MM.1S (cell line): ENCODE data around the gene EXOC4.

ENCODE experiments used
- DNase-seq: peaks from one replicate; pipeline ENCODE4 v3.0.0-alpha.2; 2015
- H2AFZ ChIP-seq: fragments of 300-600 bp; sonication (generic); 2 replicates; pipeline ENCODE4 v1.6.0; 2016; ENCODE audit warnings: antibody characterized with exemption, low read length
- H3F3A ChIP-seq: fragments of 300-600 bp; sonication (generic); 2 replicates; pipeline ENCODE4 v1.6.1; 2016; ENCODE audit warnings: mild to moderate bottlenecking, antibody characterized with exemption, low read length, moderate library complexity, mixed read lengths; ENCODE audit not compliant: insufficient read depth
- H3K27ac ChIP-seq: fragments of 300-600 bp; sonication (generic); 2 replicates; pipeline ENCODE4 v1.5.1; 2016; ENCODE audit warnings: mild to moderate bottlenecking, low read length
- H3K27me3 ChIP-seq: fragments of 300-600 bp; sonication (generic); replicated peaks from 2 replicates; pipeline ENCODE4 v1.6.0; 2016; ENCODE audit warnings: low read length; ENCODE audit not compliant: insufficient read depth
- H3K36me3 ChIP-seq: fragments of 300-600 bp; sonication (generic); replicated peaks from 2 replicates; pipeline ENCODE4 v1.6.1; 2016; ENCODE audit warnings: mild to moderate bottlenecking, low read length, mixed read lengths; ENCODE audit not compliant: insufficient read depth
- H3K4me1 ChIP-seq: fragments of 300-600 bp; sonication (generic); 2 replicates; pipeline ENCODE4 v1.6.1; 2016; ENCODE audit warnings: low read length, mixed read lengths
- H3K4me2 ChIP-seq: fragments of 300-600 bp; sonication (generic); 2 replicates; pipeline ENCODE4 v1.6.0; 2016; ENCODE audit warnings: low read depth, low read length
- H3K4me3 ChIP-seq: fragments of 300-600 bp; sonication (generic); 2 replicates; pipeline ENCODE4 v1.5.1; 2016; ENCODE audit warnings: low read length, mixed read lengths
- H3K79me2 ChIP-seq: fragments of 300-600 bp; sonication (generic); 2 replicates; pipeline ENCODE4 v1.6.1; 2016; ENCODE audit warnings: mixed run types, low read length, mixed read lengths
- H3K9ac ChIP-seq: fragments of 300-600 bp; sonication (generic); 2 replicates; pipeline ENCODE4 v1.6.1; 2016; ENCODE audit warnings: low read length, mixed read lengths
- H3K9me2 ChIP-seq: fragments of 300-600 bp; sonication (generic); replicated peaks from 2 replicates; pipeline ENCODE4 v1.6.1; 2016; ENCODE audit warnings: mild to moderate bottlenecking, low read length, mixed read lengths; ENCODE audit not compliant: insufficient read depth
- H3K9me3 ChIP-seq: fragments of 300-600 bp; sonication (generic); replicated peaks from 2 replicates; pipeline ENCODE4 v1.6.1; 2016; ENCODE audit warnings: mild to moderate bottlenecking, low read length, mixed read lengths; ENCODE audit not compliant: insufficient read depth
- H4K20me1 ChIP-seq: fragments of 300-600 bp; sonication (generic); 2 replicates; pipeline ENCODE4 v1.6.1; 2016; ENCODE audit warnings: mild to moderate bottlenecking, low read length, moderate library complexity, mixed read lengths; ENCODE audit not compliant: insufficient read depth
- EZH2 ChIP-seq: fragments of 300-600 bp; sonication (generic); optimal IDR thresholded peaks from 2 replicates; pipeline ENCODE3; 2017; ENCODE audit warnings: low read depth, mild to moderate bottlenecking, antibody characterized with exemption, low read length, mixed read lengths
- EZH2phosphoT487 ChIP-seq: fragments of 300-600 bp; sonication (generic); IDR thresholded peaks from 2 replicates; pipeline ENCODE4 v1.6.1; 2018; ENCODE audit warnings: antibody characterized with exemption, low read length
- TF ChIP-seq, protein P1 (sequence below): fragments of 300-600 bp; sonication (generic); IDR thresholded peaks from 2 replicates; pipeline ENCODE4 v1.5.1; 2016; ENCODE audit warnings: antibody characterized with exemption, low read length, mixed read lengths

The EXOC4 gene

DNA sequence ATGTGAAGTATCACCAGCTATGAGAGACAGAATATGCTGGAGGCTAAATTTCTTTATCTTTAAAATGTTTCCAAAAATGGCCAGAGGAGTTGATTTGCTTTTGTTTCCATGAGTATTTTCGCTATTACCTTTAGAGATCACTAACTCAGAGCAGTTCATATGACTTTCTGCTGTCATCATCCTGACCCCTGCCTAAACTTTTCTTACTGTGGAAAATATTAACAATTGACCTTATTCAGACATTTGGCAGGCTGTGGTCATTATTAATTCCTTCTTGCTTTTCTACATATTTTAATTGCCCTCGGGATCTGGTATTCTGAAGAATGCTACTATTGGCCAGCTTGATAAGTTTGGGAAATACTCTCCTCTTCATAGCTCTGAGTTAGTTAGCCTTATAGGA is 156.5 kb downstream of the EXOC4 start:
- no peaks in the 10 kb centered on the region for H3F3A ChIP-seq
- no peak overlapping the region for H3K27ac ChIP-seq
- TF ChIP-seq EZH2 = no peak
- TF ChIP-seq, protein P1, sequence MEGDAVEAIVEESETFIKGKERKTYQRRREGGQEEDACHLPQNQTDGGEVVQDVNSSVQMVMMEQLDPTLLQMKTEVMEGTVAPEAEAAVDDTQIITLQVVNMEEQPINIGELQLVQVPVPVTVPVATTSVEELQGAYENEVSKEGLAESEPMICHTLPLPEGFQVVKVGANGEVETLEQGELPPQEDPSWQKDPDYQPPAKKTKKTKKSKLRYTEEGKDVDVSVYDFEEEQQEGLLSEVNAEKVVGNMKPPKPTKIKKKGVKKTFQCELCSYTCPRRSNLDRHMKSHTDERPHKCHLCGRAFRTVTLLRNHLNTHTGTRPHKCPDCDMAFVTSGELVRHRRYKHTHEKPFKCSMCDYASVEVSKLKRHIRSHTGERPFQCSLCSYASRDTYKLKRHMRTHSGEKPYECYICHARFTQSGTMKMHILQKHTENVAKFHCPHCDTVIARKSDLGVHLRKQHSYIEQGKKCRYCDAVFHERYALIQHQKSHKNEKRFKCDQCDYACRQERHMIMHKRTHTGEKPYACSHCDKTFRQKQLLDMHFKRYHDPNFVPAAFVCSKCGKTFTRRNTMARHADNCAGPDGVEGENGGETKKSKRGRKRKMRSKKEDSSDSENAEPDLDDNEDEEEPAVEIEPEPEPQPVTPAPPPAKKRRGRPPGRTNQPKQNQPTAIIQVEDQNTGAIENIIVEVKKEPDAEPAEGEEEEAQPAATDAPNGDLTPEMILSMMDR = no peak
- TF ChIP-seq EZH2phosphoT487 = no peak
- no peaks in the 10 kb centered on the region for H3K27me3 ChIP-seq
- H3K9me2 ChIP-seq = no peaks in the 10 kb centered on the region
- no peak overlapping the region for H3K9ac ChIP-seq
- DNase-seq = no peak
- H3K4me2 ChIP-seq = no peak overlapping the region
- no peak overlapping the region for H2AFZ ChIP-seq
- no peaks in the 10 kb centered on the region for H3K9me3 ChIP-seq
- no peaks in the 10 kb centered on the region for H3K36me3 ChIP-seq
- H4K20me1 ChIP-seq = no peaks in the 10 kb centered on the region
- H3K79me2 ChIP-seq = 0 out of 2 replicates have a peak, but pooled peaks cover 4% of the 10 kb centered on the region
- H3K4me1 ChIP-seq = no peaks in the 10 kb centered on the region
- no peak overlapping the region for H3K4me3 ChIP-seq

GRCh38 chr7:133409966-133410365 is 157.1 kb downstream of the EXOC4 start:
- Histone ChIP-seq H3K9me3 (no peaks in the 10 kb centered on the region), H4K20me1 (no peaks in the 10 kb centered on the region), H3K9me2 (no peaks in the 10 kb centered on the region), H3K4me3 (no peak overlapping the region), H3K9ac (no peak overlapping the region), H3K27ac (no peak overlapping the region), H3F3A (no peaks in the 10 kb centered on the region), H3K4me2 (no peak overlapping the region), H3K4me1 (no peaks in the 10 kb centered on the region), H3K79me2 (0 out of 2 replicates have a peak, but pooled peaks cover 4% of the 10 kb centered on the region), H3K27me3 (no peaks in the 10 kb centered on the region), H3K36me3 (no peaks in the 10 kb centered on the region), H2AFZ (no peak overlapping the region)
- DNase-seq = no peak
- TF ChIP-seq EZH2 = no peak
- TF ChIP-seq EZH2phosphoT487 = no peak
- TF ChIP-seq, protein P1 = no peak

- no peaks in the 10 kb centered on the region for H3K36me3 ChIP-seq
- no peak overlapping the region for H3K27ac ChIP-seq
- 0 out of 2 replicates have a peak, but pooled peaks cover 4% of the 10 kb centered on the region for H3K79me2 ChIP-seq
- H3K27me3 ChIP-seq = no peaks in the 10 kb centered on the region
- H3F3A ChIP-seq = no peaks in the 10 kb centered on the region
- H4K20me1 ChIP-seq = no peaks in the 10 kb centered on the region
- H3K9me3 ChIP-seq = no peaks in the 10 kb centered on the region
- DNase-seq = no peak
- no peak overlapping the region for H3K4me2 ChIP-seq
- H3K4me3 ChIP-seq = no peak overlapping the region
- H3K9me2 ChIP-seq = no peaks in the 10 kb centered on the region
- H3K4me1 ChIP-seq = no peaks in the 10 kb centered on the region
- no peak overlapping the region for H3K9ac ChIP-seq
- TF ChIP-seq EZH2phosphoT487 (no peak), EZH2 (no peak)
- TF ChIP-seq, protein P1 = no peak
- no peak overlapping the region for H2AFZ ChIP-seq
Observed at GRCh38 chr7:133411395-133411794, 158.5 kb downstream of the EXOC4 start.
